GM23338 (cell line): Measurements from ENCODE around the gene CHN2.

ENCODE experiments used
- CTCF ChIP-seq, 2 experiments: fragments of 200-600 bp in 1 of 2; sonication (generic) in 1 of 2; conservative IDR thresholded peaks; 2 replicates each; pipeline versions ENCODE4 v1.5.1 to v1.6.1; 2016 to 2017; ENCODE audit warnings: antibody characterized with exemption in 2 of 2, low read depth in 2 of 2, mild to moderate bottlenecking in 2 of 2, moderate library complexity in 1 of 2
- EZH2 ChIP-seq: fragments of 200-600 bp; sonication (generic); IDR thresholded peaks from one replicate; pipeline ENCODE4 v1.8.0; 2017; ENCODE audit warnings: antibody characterized with exemption, mild to moderate bottlenecking, low read depth; ENCODE audit not compliant: unreplicated experiment
- NANOG ChIP-seq: IDR thresholded peaks from 2 replicates; pipeline ENCODE4 v1.6.1; 2016; ENCODE audit warnings: antibody characterized with exemption, borderline replicate concordance
- POLR2AphosphoS5 ChIP-seq: IDR thresholded peaks from 2 replicates; pipeline ENCODE4 v1.6.1; 2016; ENCODE audit warnings: antibody characterized with exemption, low read depth
- REST ChIP-seq: IDR thresholded peaks from one replicate; pipeline ENCODE4 v1.6.1; 2018; ENCODE audit warnings: antibody characterized with exemption; ENCODE audit not compliant: unreplicated experiment
- STAT1 ChIP-seq: IDR thresholded peaks from one replicate; pipeline ENCODE4 v1.6.1; 2016; ENCODE audit warnings: antibody characterized with exemption; ENCODE audit not compliant: unreplicated experiment
- ZNF331 ChIP-seq: fragments of 250-450 bp; sonication (Bioruptor Pico); IDR thresholded peaks from 2 replicates; pipeline ENCODE4 v1.5.0; 2020; ENCODE audit warnings: low read depth, mild to moderate bottlenecking, moderate library complexity

GRCh38 chr7:29375641-29376562, 181.3 kb downstream of the CHN2 start:
- TF ChIP-seq CTCF (conservative IDR thresholded peaks at IDR 0.05; ENCODE audit: low read depth in 2 of 2) (no peak), EZH2 (no peak), REST (no peak), NANOG (no peak), ZNF331 (CRISPR knock-in tag) (no peak), STAT1 (no peak), POLR2AphosphoS5 (no peak)
